ENCODE measurements around the gene TMEM203. TPM values are rescaled to one million over a fixed set of nuclear protein-coding genes. Genes with fewer than 3 reads are reported as not detected.

TMEM203 gene
- total RNA-seq, 4 donors from 2014 or later: 29.7 to 47.3 (median 38.4) TPM

- intact Hi-C loops (cut with DNase I): loop anchor here (5.0 kb wide), 1 partner anchor 118 kb away; no protein-coding TSS in a partner anchor
- Histone ChIP-seq H3K36me3 (no peaks in the 10 kb centered on the region), H3K4me3 (replicated peaks in 1 of 3) (no peak overlapping the region), H3K27ac (no peak overlapping the region), H3K4me1 (peaks cover 14 to 42% of the 10 kb centered on the region in 2 donors), H3K27me3 (no peaks in the 10 kb centered on the region), H3K9me3 (no peaks in the 10 kb centered on the region)
- TF ChIP-seq POLR2A (IDR thresholded peaks at IDR 0.05) (no peak), CTCF (IDR thresholded peaks at IDR 0.05) (no peak)
- WGBS, 2 donors: 86% methylated on average over 16 to 17 of the region's 18 CpGs
- DNase-seq: no peak
Measured at GRCh38 chr9:137234758-137235423, 29.4 kb upstream of the TMEM203 start.

- Histone ChIP-seq H3K4me1 (peaks cover 14 to 35% of the 10 kb centered on the region in 2 donors), H3K4me3 (replicated peaks in 1 of 3) (no peak overlapping the region), H3K27ac (no peak overlapping the region), H3K27me3 (no peaks in the 10 kb centered on the region), H3K36me3 (no peaks in the 10 kb centered on the region), H3K9me3 (no peaks in the 10 kb centered on the region)
- WGBS, 2 donors: 50 to 76% methylated on average over 2 of the region's 40 CpGs
- intact Hi-C loops (cut with DNase I): loop anchor here (5.0 kb wide), 1 partner anchor 117 kb away; no protein-coding TSS in a partner anchor
- TF ChIP-seq CTCF (IDR thresholded peaks at IDR 0.05) (no peak), POLR2A (IDR thresholded peaks at IDR 0.05) (no peak)
- DNase-seq: no peak
Measured at GRCh38 chr9:137234055-137234697, 28.7 kb upstream of the TMEM203 start.

GRCh38 chr9:137233143-137233980 lies 27.9 kb upstream of the TMEM203 start:
- Histone ChIP-seq H3K4me1 (peaks cover 14 to 27% of the 10 kb centered on the region in 2 donors), H3K27me3 (no peaks in the 10 kb centered on the region), H3K27ac (no peak overlapping the region), H3K36me3 (no peaks in the 10 kb centered on the region), H3K9me3 (no peaks in the 10 kb centered on the region), H3K4me3 (replicated peaks in 1 of 3) (no peak overlapping the region)
- DNase-seq: no peak
- 66 to 77% methylated on average over 12 to 25 of the region's 40 CpGs for WGBS, 2 donors
- TF ChIP-seq POLR2A (IDR thresholded peaks at IDR 0.05) (no peak), CTCF (IDR thresholded peaks at IDR 0.05) (no peak)
- intact Hi-C loops (cut with DNase I): loop anchor here (5.0 kb wide), 1 partner anchor 116 kb away; no protein-coding TSS in a partner anchor

DNA sequence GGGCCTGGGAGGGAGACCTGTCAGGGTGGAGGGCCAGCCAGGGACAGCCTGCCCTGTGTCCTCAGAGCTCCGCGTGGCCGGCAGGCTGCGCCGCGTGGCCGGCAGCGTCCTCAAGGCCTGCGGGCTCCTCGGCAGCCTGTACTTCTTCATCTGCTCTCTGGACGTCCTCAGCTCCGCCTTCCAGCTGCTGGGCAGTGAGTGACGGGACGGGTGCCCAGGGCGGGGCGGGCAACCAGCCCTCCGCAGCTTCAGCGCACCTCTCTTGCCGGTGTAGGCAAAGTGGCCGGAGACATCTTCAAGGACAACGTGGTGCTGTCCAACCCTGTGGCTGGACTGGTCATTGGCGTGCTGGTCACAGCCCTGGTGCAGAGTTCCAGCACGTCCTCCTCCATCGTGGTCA lies 27.1 kb upstream of the TMEM203 start:
- no peak overlapping the region for H3K4me3 ChIP-seq (replicated peaks in 1 of 3)
- no peak overlapping the region for H3K27ac ChIP-seq
- intact Hi-C loops (cut with DNase I): loop anchor here (5.0 kb wide), 1 partner anchor 115 kb away; no protein-coding TSS in a partner anchor
- WGBS, 2 donors: 70 to 76% methylated on average over 9 to 24 of the region's 24 CpGs
- H3K9me3 ChIP-seq: no peaks in the 10 kb centered on the region
- peaks cover 20 to 26% of the 10 kb centered on the region in 2 donors for H3K4me1 ChIP-seq
- DNase-seq: no peak
- TF ChIP-seq POLR2A (IDR thresholded peaks at IDR 0.05) (no peak), CTCF (IDR thresholded peaks at IDR 0.05) (no peak)
- no peaks in the 10 kb centered on the region for H3K36me3 ChIP-seq
- H3K27me3 ChIP-seq: no peaks in the 10 kb centered on the region

Measured in thyroid gland (tissue), 4 donors.